K562 (cell line): ENCODE data around the gene RMP24.

Experiments used
- ATAC-seq: fragments of 200-7000 bp; cut with Tn5 transposase; 3 replicates; pipeline ENCODE4 v1.9.1; 2020; ENCODE audit warnings: moderate library complexity
- BruUV-seq: library from RNA; stranded (reverse); fragments of 400-500 nt; replicated peaks from 2 replicates; lab custom pipeline; 2021; lab: Mats Ljungman, UMichigan
- CTCF ChIA-PET: fragments of 300-600 bp; formaldehyde crosslinking; extraction: SDS; loops from one replicate; lab custom pipeline; 2021; ENCODE audit warnings: low intra/inter-chr PET ratio; lab: Yijun Ruan, JAX
- POLR2A ChIA-PET: fragments of 300-600, 350-650 bp; sonication (Branson Sonifier 250); formaldehyde crosslinking; extraction: SDS; loops from one replicate; lab custom pipeline; 2021; ENCODE audit warnings: antibody characterized with exemption, inconsistent platforms; lab: Yijun Ruan, JAX
- DNase-seq, 4 experiments: peaks; one replicate each; pipeline versions ENCODE4 v3.0.0 to v3.0.0-alpha.2; 2011 to 2018; ENCODE audit warnings: low spot score in 3 of 4, mixed read lengths in 3 of 4; ENCODE audit errors: extremely low read depth in 1 of 4
- FAIRE-seq: peaks from 2 replicates; lab custom pipeline; 2011; peaks lifted over from hg19 to GRCh38; lab: Jason Lieb, UNC
- H2AFZ ChIP-seq: 2 replicates; pipeline ENCODE4 v1.6.0; 2011; ENCODE audit warnings: low read depth, low read length, control low read depth, inconsistent platforms
- H3K27ac ChIP-seq: fragments of 200-600 bp; 3 replicates; pipeline ENCODE4 v1.8.0; 2011; ENCODE audit warnings: low read depth, mild to moderate bottlenecking, control low read depth, inconsistent platforms, low read length, moderate library complexity, mixed read lengths; ENCODE audit errors: extremely low read depth
- H3K27me3 ChIP-seq, 2 experiments: fragments of 300-600 bp in 1 of 2; 2 replicates in 1 of 2; 3 replicates in 1 of 2; pipeline versions ENCODE4 v1.6.0 to v1.8.0; 2011; ENCODE audit warnings: inconsistent platforms in 2 of 2, low read length in 2 of 2, mild to moderate bottlenecking in 1 of 2, mixed read lengths in 1 of 2, moderate library complexity in 1 of 2; ENCODE audit not compliant: control insufficient read depth in 2 of 2, insufficient read depth in 2 of 2
- H3K36me3 ChIP-seq: fragments of 300-600 bp; 3 replicates; pipeline ENCODE4 v1.8.0; 2011; ENCODE audit warnings: mild to moderate bottlenecking, low read length, inconsistent platforms; ENCODE audit not compliant: control insufficient read depth, insufficient read depth
- H3K4me1 ChIP-seq, 2 experiments: fragments of 200-600 bp in 1 of 2; replicated peaks in 1 of 2; 2 replicates in 1 of 2; 3 replicates in 1 of 2; pipeline versions ENCODE4 v1.5.1 to v1.8.0; 2011; ENCODE audit warnings: inconsistent platforms in 2 of 2, low read length in 2 of 2, mild to moderate bottlenecking in 1 of 2, mixed read lengths in 1 of 2, moderate library complexity in 1 of 2; ENCODE audit not compliant: control insufficient read depth in 2 of 2, insufficient read depth in 2 of 2
- H3K4me2 ChIP-seq: 2 replicates; pipeline ENCODE4 v1.6.1; 2011; ENCODE audit warnings: low read length, control low read depth, inconsistent platforms, mixed read lengths; ENCODE audit not compliant: insufficient read depth
- H3K4me3 ChIP-seq: fragments of 200-600 bp; sonication (generic), shearing (Covaris generic); 2 replicates; pipeline ENCODE4 v1.5.1; 2016; ENCODE audit warnings: control low read depth, inconsistent platforms
- H3K79me2 ChIP-seq: fragments of 200-600 bp; 3 replicates; pipeline ENCODE4 v1.8.0; 2011; ENCODE audit warnings: low read length, inconsistent platforms; ENCODE audit not compliant: control insufficient read depth, insufficient read depth
- H3K9ac ChIP-seq, 2 experiments: 2 replicates each; pipeline versions ENCODE4 v1.6.0 to v1.6.1; 2011; ENCODE audit warnings: low read depth in 2 of 2, low read length in 2 of 2, control low read depth in 1 of 2, inconsistent platforms in 1 of 2, mild to moderate bottlenecking in 1 of 2, mixed read lengths in 1 of 2; ENCODE audit not compliant: insufficient read depth in 1 of 2
- H3K9me1 ChIP-seq: one replicate; pipeline ENCODE4 v1.6.0; 2011; ENCODE audit warnings: inconsistent platforms, mild to moderate bottlenecking, low read length, moderate library complexity; ENCODE audit not compliant: control insufficient read depth, insufficient read depth
- H3K9me3 ChIP-seq: replicated peaks from 2 replicates; pipeline ENCODE4 v1.5.1; 2011; ENCODE audit warnings: low read depth, low read length, inconsistent platforms; ENCODE audit not compliant: control insufficient read depth, insufficient read depth
- H4K20me1 ChIP-seq: replicated peaks from 2 replicates; pipeline ENCODE4 v1.6.1; 2011; ENCODE audit warnings: low read length, inconsistent platforms, mixed read lengths; ENCODE audit not compliant: control insufficient read depth, insufficient read depth
- PHF8 ChIP-seq: fragments of 200-600 bp; sonication (generic); IDR thresholded peaks from 2 replicates; pipeline ENCODE4 v1.6.1; 2012; ENCODE audit warnings: mixed run types, mild to moderate bottlenecking, inconsistent platforms, low read length, moderate library complexity, borderline replicate concordance
- POLR3A ChIP-seq: IDR thresholded peaks from 2 replicates; pipeline ENCODE4 v1.6.1; 2011; ENCODE audit warnings: borderline replicate concordance, mild to moderate bottlenecking, moderate library complexity; ENCODE audit not compliant: insufficient read length, insufficient read depth; ENCODE audit errors: extremely low read depth
- SPI1 ChIP-seq: IDR thresholded peaks from 2 replicates; pipeline ENCODE4 v1.6.1; 2011; ENCODE audit warnings: low read depth, low read length, control low read depth, borderline replicate concordance
- ZNF197 ChIP-seq: fragments of 200-800 bp; sonication (Bioruptor generic); IDR thresholded peaks from 2 replicates; pipeline ENCODE4 v1.6.1; 2016; ENCODE audit warnings: low read depth, missing genetic modification characterization, missing compliant biosample characterization
- ZNF253 ChIP-seq: fragments of 250-450 bp; sonication (Bioruptor Pico); conservative IDR thresholded peaks from 2 replicates; pipeline ENCODE4 v1.6.1; 2021; ENCODE audit warnings: mild to moderate bottlenecking
- ZNF444 ChIP-seq: fragments of 250-450 bp; sonication (Bioruptor Pico); IDR thresholded peaks from 2 replicates; pipeline ENCODE4 v1.4.0; 2020; ENCODE audit warnings: mild to moderate bottlenecking, moderate library complexity
- WGBS: fragments of 100-300 bp; shearing (Covaris generic); methylation state at CpG from one replicate; pipeline ENCODE4 v1.1.6; 2016; ENCODE audit warnings: low coverage, mixed read lengths; ENCODE audit not compliant: insufficient coverage; ENCODE audit errors: missing lambda C conversion rate; 5-methylcytosine and 5-hydroxymethylcytosine counted together
- in situ Hi-C: fragments of 300-500 bp; cut with MboI; formaldehyde crosslinking; loops from 4 replicates; pipeline ENCODE4 v1.15.0; 2018; ENCODE audit warnings: inconsistent platforms, mixed read lengths
- intact Hi-C: fragments of 100-400 bp; cut with micrococcal nuclease; formaldehyde crosslinking; loops from 2 replicates; pipeline ENCODE4 v1.14.2; 2022
- TF ChIP-seq, protein P1 (sequence below), 2 experiments: IDR thresholded peaks in 1 of 2; conservative IDR thresholded peaks in 1 of 2; 2 replicates each; pipeline ENCODE4 v1.6.1; 2016; ENCODE audit warnings: low read depth in 2 of 2, mild to moderate bottlenecking in 1 of 2, missing compliant biosample characterization in 1 of 2, missing genetic modification characterization in 1 of 2, moderate library complexity in 1 of 2
- TF ChIP-seq, protein P2 (sequence below): sonication (generic); formaldehyde crosslinking; IDR thresholded peaks from 2 replicates; pipeline ENCODE4 v1.8.0; 2023; ENCODE audit warnings: mild to moderate bottlenecking, missing genetic modification reagents

The RMP24 gene

DNA sequence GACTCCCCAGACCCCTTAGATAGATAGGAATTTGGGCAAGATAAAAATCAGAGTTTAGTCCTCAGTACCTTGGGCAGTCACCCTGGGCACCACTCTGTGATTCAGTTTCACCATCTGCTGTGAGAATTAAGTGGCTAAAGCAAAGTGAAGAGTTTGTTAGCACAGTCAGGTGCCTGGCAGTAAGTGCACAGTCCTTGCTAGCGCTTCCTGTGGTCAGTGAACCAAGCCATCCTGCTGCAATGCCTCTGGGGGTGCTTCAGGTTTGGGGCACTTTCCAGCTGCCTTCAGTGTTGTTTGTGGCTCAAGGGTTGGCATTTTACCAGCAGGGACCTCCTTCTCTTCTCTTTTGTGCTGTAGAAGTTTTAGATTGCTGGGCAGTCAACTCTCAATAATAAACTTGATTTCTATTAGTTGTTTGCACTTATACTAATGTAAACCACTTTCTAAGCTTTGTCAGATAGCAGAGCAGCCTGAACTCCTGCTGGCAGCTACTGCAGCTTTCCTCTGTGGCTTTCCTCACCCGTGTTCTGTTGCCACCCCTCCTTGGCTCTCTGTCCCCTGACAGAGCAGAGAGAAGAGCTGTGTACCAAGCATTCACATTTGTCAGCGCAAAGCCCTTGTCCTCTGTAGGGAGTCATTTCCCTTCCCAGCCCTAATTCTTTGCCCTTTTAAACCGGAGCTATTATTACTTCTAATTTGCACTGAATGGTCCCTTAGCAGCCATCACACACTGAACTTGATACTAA, 48.4 kb upstream of the RMP24 start:
- WGBS, result 0% methylated on average over 4 of the region's 4 CpGs
- no peak for FAIRE-seq
- H3K27ac ChIP-seq, result no peak overlapping the region
- no TSS peak for BruUV-seq
- H3K9me3 ChIP-seq, result no peaks in the 10 kb centered on the region
- ChIA-PET POLR2A (interaction anchor here (0.6 kb wide), 1 partner anchor 583 kb away, joined by 3 read pairs; no protein-coding TSS in a partner anchor), CTCF (no interaction called here)
- intact Hi-C loops, result no loop called here
- no peak for DNase-seq
- no peak for ATAC-seq
- no peaks in the 10 kb centered on the region for H3K4me1 ChIP-seq
- H3K4me3 ChIP-seq, result no peak overlapping the region
- TF ChIP-seq ZNF197 (CRISPR knock-in tag) (no peak), PHF8 (no peak), ZNF253 (CRISPR knock-in tag) (no peak), POLR3A (no peak), SPI1 (no peak), ZNF444 (CRISPR knock-in tag) (no peak)
- TF ChIP-seq, protein P1, sequence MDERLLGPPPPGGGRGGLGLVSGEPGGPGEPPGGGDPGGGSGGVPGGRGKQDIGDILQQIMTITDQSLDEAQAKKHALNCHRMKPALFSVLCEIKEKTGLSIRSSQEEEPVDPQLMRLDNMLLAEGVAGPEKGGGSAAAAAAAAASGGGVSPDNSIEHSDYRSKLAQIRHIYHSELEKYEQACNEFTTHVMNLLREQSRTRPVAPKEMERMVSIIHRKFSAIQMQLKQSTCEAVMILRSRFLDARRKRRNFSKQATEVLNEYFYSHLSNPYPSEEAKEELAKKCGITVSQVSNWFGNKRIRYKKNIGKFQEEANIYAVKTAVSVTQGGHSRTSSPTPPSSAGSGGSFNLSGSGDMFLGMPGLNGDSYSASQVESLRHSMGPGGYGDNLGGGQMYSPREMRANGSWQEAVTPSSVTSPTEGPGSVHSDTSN (CRISPR knock-in tag; IDR thresholded peaks at IDR 0.05; ENCODE audit: low read depth), result no peak
- TF ChIP-seq, protein P1 (tag; conservative IDR thresholded peaks at IDR 0.05; ENCODE audit: low read depth), result no peak
- TF ChIP-seq, protein P2, sequence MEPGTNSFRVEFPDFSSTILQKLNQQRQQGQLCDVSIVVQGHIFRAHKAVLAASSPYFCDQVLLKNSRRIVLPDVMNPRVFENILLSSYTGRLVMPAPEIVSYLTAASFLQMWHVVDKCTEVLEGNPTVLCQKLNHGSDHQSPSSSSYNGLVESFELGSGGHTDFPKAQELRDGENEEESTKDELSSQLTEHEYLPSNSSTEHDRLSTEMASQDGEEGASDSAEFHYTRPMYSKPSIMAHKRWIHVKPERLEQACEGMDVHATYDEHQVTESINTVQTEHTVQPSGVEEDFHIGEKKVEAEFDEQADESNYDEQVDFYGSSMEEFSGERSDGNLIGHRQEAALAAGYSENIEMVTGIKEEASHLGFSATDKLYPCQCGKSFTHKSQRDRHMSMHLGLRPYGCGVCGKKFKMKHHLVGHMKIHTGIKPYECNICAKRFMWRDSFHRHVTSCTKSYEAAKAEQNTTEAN (CRISPR knock-in tag), result no peak
- H4K20me1 ChIP-seq, result no peaks in the 10 kb centered on the region; the same call in 1 of the 2 replicates
- no peak overlapping the region for H2AFZ ChIP-seq
- no peaks in the 10 kb centered on the region for H3K36me3 ChIP-seq
- no peak overlapping the region for H3K4me2 ChIP-seq
- H3K27me3 ChIP-seq, result peaks cover 4 to 5% of the 10 kb centered on the region in 2 experiments; a peak in 3 of 5 replicates
- in situ Hi-C loops, result no loop called here
- H3K9ac ChIP-seq, result no peak overlapping the region
- no peaks in the 10 kb centered on the region for H3K9me1 ChIP-seq
- H3K79me2 ChIP-seq, result no peaks in the 10 kb centered on the region
